ENCODE measurements around the gene INPP5D. TPM values are rescaled to one million over a fixed set of nuclear protein-coding genes. Genes with fewer than 3 reads are reported as not detected.
A peak's percentile ranks its signal among the peaks of the same experiment; 100 is the strongest.

The INPP5D gene
- total and polyA plus RNA-seq, 3 experiments from 2014 or later, result 49.3 to 146 (median 51.0) TPM

GRCh38 chr2:233145726-233146125 is 85.6 kb downstream of the INPP5D start:
- H3K4me3 ChIP-seq (ENCODE audit: low read length), result no peak overlapping the region
- CTCF ChIA-PET, result no interaction called here
- H3K36me3 Mint-ChIP-seq, result peaks cover 42 to 99% (median 43%) of the 10 kb centered on the region in 3 donors

GRCh38 chr2:233146194-233146593 is 86.1 kb downstream of the INPP5D start:
- Histone ChIP-seq H3K9me3 (ENCODE audit: low read length) (no peaks in the 10 kb centered on the region), H3K27me3 (ENCODE audit: insufficient read depth, low read length, poor library complexity, severe bottlenecking) (no peaks in the 10 kb centered on the region), H3K36me3 (ENCODE audit: insufficient read depth, low read length) (peaks cover 74% of the 10 kb centered on the region), H3K4me3 (ENCODE audit: low read length) (no peak overlapping the region), H3K27ac (ENCODE audit: low read depth, low read length) (no peak overlapping the region), H3K4me1 (ENCODE audit: insufficient read depth, low read length) (peaks cover 19% of the 10 kb centered on the region)
- Mint-ChIP-seq H3K4me3 (no peak overlapping the region), H3K36me3 (peaks cover 44 to 98% (median 45%) of the 10 kb centered on the region in 3 donors), H3K4me1 (peaks cover 31 to 41% (median 36%) of the 10 kb centered on the region in 3 donors), H3K27me3 (peaks cover 0 to 1% of the 10 kb centered on the region in 2 donors), H3K9me3 (no peaks in the 10 kb centered on the region), H3K27ac (peak overlapping the region in 2 of 8 donors; percentile 12 to 38)
- no peak for DNase-seq
- CTCF ChIA-PET, result no interaction called here
- POLR2A ChIA-PET, result no interaction called here

More at GRCh38 chr2:233145726-233146125, 85.6 kb downstream of the INPP5D start:
- Histone ChIP-seq H3K27me3 (ENCODE audit: insufficient read depth, low read length, poor library complexity, severe bottlenecking) (no peaks in the 10 kb centered on the region), H3K9me3 (ENCODE audit: low read length) (no peaks in the 10 kb centered on the region), H3K36me3 (ENCODE audit: insufficient read depth, low read length) (peaks cover 74% of the 10 kb centered on the region), H3K27ac (ENCODE audit: low read depth, low read length) (no peak overlapping the region), H3K4me1 (ENCODE audit: insufficient read depth, low read length) (peaks cover 24% of the 10 kb centered on the region)
- Mint-ChIP-seq H3K4me3 (peak overlapping the region in 1 of 7 donors; percentile 34), H3K27me3 (peaks cover 0 to 1% of the 10 kb centered on the region in 2 donors), H3K9me3 (no peaks in the 10 kb centered on the region), H3K4me1 (peaks cover 36 to 46% (median 40%) of the 10 kb centered on the region in 3 donors), H3K27ac (peak overlapping the region in 3 of 8 donors; percentile 42 to 60 (median 46))
- no peak for DNase-seq
- POLR2A ChIA-PET, result no interaction called here

GRCh38 chr2:233147136-233147828 is 87.1 kb downstream of the INPP5D start:
- H3K9me3 ChIP-seq (ENCODE audit: low read length), result no peaks in the 10 kb centered on the region
- Mint-ChIP-seq H3K27me3 (peaks cover 0 to 1% of the 10 kb centered on the region in 2 donors), H3K4me1 (peaks cover 20 to 35% (median 26%) of the 10 kb centered on the region in 3 donors), H3K27ac (peak overlapping the region in 3 of 8 donors; percentile 12 to 33 (median 27)), H3K4me3 (no peak overlapping the region), H3K36me3 (peaks cover 44 to 98% (median 45%) of the 10 kb centered on the region in 3 donors), H3K9me3 (no peaks in the 10 kb centered on the region)
- no peak overlapping the region for H3K27ac ChIP-seq (ENCODE audit: low read depth, low read length)
- peaks cover 85% of the 10 kb centered on the region for H3K36me3 ChIP-seq (ENCODE audit: insufficient read depth, low read length)
- CTCF ChIA-PET, result no interaction called here
- peaks cover 11% of the 10 kb centered on the region for H3K4me1 ChIP-seq (ENCODE audit: insufficient read depth, low read length)
- POLR2A ChIA-PET, result no interaction called here
- H3K4me3 ChIP-seq (ENCODE audit: low read length), result no peak overlapping the region
- DNase-seq, result no peak
- no peaks in the 10 kb centered on the region for H3K27me3 ChIP-seq (ENCODE audit: insufficient read depth, low read length, poor library complexity, severe bottlenecking)

- Histone ChIP-seq H3K9me3 (ENCODE audit: low read length) (no peaks in the 10 kb centered on the region), H3K4me1 (ENCODE audit: insufficient read depth, low read length) (peaks cover 6% of the 10 kb centered on the region), H3K36me3 (ENCODE audit: insufficient read depth, low read length) (peaks cover 86% of the 10 kb centered on the region), H3K27ac (ENCODE audit: low read depth, low read length) (no peak overlapping the region), H3K27me3 (ENCODE audit: insufficient read depth, low read length, poor library complexity, severe bottlenecking) (no peaks in the 10 kb centered on the region), H3K4me3 (ENCODE audit: low read length) (no peak overlapping the region)
- no peak for DNase-seq
- no peaks in the 10 kb centered on the region for H3K9me3 Mint-ChIP-seq
- H3K27me3 Mint-ChIP-seq, result peaks cover 0 to 1% of the 10 kb centered on the region in 2 donors
- peaks cover 47 to 98% (median 48%) of the 10 kb centered on the region in 3 donors for H3K36me3 Mint-ChIP-seq
- no peak overlapping the region for H3K4me3 Mint-ChIP-seq
- H3K27ac Mint-ChIP-seq, result peak overlapping the region in 3 of 8 donors; percentile 4 to 86 (median 75)
- ChIA-PET POLR2A (no interaction called here), CTCF (no interaction called here)
- peaks cover 19 to 34% (median 25%) of the 10 kb centered on the region in 3 donors for H3K4me1 Mint-ChIP-seq
Measured at GRCh38 chr2:233147829-233148167, 87.7 kb downstream of the INPP5D start.

- no peaks in the 10 kb centered on the region for H3K9me3 Mint-ChIP-seq
- no peak overlapping the region for H3K4me3 Mint-ChIP-seq
- peaks cover 0 to 1% of the 10 kb centered on the region in 2 donors for H3K27me3 Mint-ChIP-seq
- CTCF ChIA-PET, result no interaction called here
- peaks cover 48 to 98% (median 52%) of the 10 kb centered on the region in 3 donors for H3K36me3 Mint-ChIP-seq
- Histone ChIP-seq H3K27me3 (ENCODE audit: insufficient read depth, low read length, poor library complexity, severe bottlenecking) (no peaks in the 10 kb centered on the region), H3K4me3 (ENCODE audit: low read length) (no peak overlapping the region), H3K9me3 (ENCODE audit: low read length) (no peaks in the 10 kb centered on the region), H3K4me1 (ENCODE audit: insufficient read depth, low read length) (peaks cover under 1% of the 10 kb centered on the region), H3K27ac (ENCODE audit: low read depth, low read length) (no peak overlapping the region), H3K36me3 (ENCODE audit: insufficient read depth, low read length) (peaks cover 89% of the 10 kb centered on the region)
- peaks cover 19 to 34% (median 22%) of the 10 kb centered on the region in 3 donors for H3K4me1 Mint-ChIP-seq
- H3K27ac Mint-ChIP-seq, result peak overlapping the region in 4 of 8 donors; percentile 4 to 86 (median 40)
- DNase-seq, result no peak
- POLR2A ChIA-PET, result no interaction called here
Measured at GRCh38 chr2:233148354-233148753, 88.2 kb downstream of the INPP5D start.

GRCh38 chr2:233152541-233152940 is 92.4 kb downstream of the INPP5D start:
- Mint-ChIP-seq H3K4me3 (no peak overlapping the region), H3K27me3 (peaks cover 0 to 2% of the 10 kb centered on the region in 2 donors), H3K27ac (peak overlapping the region in 3 of 8 donors; percentile 55 to 74 (median 66)), H3K4me1 (peaks cover 25 to 37% (median 32%) of the 10 kb centered on the region in 3 donors), H3K36me3 (peaks cover 35 to 94% (median 42%) of the 10 kb centered on the region in 3 donors), H3K9me3 (no peaks in the 10 kb centered on the region)
- H3K27ac ChIP-seq (ENCODE audit: low read depth, low read length), result no peak overlapping the region
- no peak overlapping the region for H3K4me3 ChIP-seq (ENCODE audit: low read length)
- H3K36me3 ChIP-seq (ENCODE audit: insufficient read depth, low read length), result peaks cover 59% of the 10 kb centered on the region
- ChIA-PET POLR2A (no interaction called here), CTCF (interaction anchor here (0.8 kb wide), 1 partner anchor 18 kb away, joined by 3 read pairs; no protein-coding TSS in a partner anchor)
- DNase-seq, result no peak
- no peaks in the 10 kb centered on the region for H3K9me3 ChIP-seq (ENCODE audit: low read length)
- no peaks in the 10 kb centered on the region for H3K4me1 ChIP-seq (ENCODE audit: insufficient read depth, low read length)
- no peaks in the 10 kb centered on the region for H3K27me3 ChIP-seq (ENCODE audit: insufficient read depth, low read length, poor library complexity, severe bottlenecking)

GRCh38 chr2:233153146-233153798 is 93.1 kb downstream of the INPP5D start:
- peaks cover 30 to 94% (median 36%) of the 10 kb centered on the region in 3 donors for H3K36me3 Mint-ChIP-seq
- Histone ChIP-seq H3K27ac (ENCODE audit: low read depth, low read length) (no peak overlapping the region), H3K4me3 (ENCODE audit: low read length) (no peak overlapping the region), H3K27me3 (ENCODE audit: insufficient read depth, low read length, poor library complexity, severe bottlenecking) (no peaks in the 10 kb centered on the region), H3K4me1 (ENCODE audit: insufficient read depth, low read length) (no peaks in the 10 kb centered on the region), H3K9me3 (ENCODE audit: low read length) (no peaks in the 10 kb centered on the region), H3K36me3 (ENCODE audit: insufficient read depth, low read length) (peaks cover 56% of the 10 kb centered on the region)
- DNase-seq, result no peak
- ChIA-PET POLR2A (no interaction called here), CTCF (no interaction called here)
- H3K27ac Mint-ChIP-seq, result peak overlapping the region in 7 of 8 donors; percentile 32 to 74 (median 55)
- H3K9me3 Mint-ChIP-seq, result no peaks in the 10 kb centered on the region
- H3K4me1 Mint-ChIP-seq, result peaks cover 22 to 37% (median 32%) of the 10 kb centered on the region in 3 donors
- H3K27me3 Mint-ChIP-seq, result peaks cover 0 to 2% of the 10 kb centered on the region in 2 donors
- peak overlapping the region in 1 of 7 donors; percentile 51 for H3K4me3 Mint-ChIP-seq

GRCh38 chr2:233156001-233156400 is 95.9 kb downstream of the INPP5D start:
- no peaks in the 10 kb centered on the region for H3K9me3 Mint-ChIP-seq
- peak overlapping the region in 1 of 7 donors; percentile 48 for H3K4me3 Mint-ChIP-seq
- no peak for DNase-seq
- H3K27ac ChIP-seq (ENCODE audit: low read depth, low read length), result no peak overlapping the region
- POLR2A ChIA-PET, result no interaction called here
- H3K4me1 Mint-ChIP-seq, result peaks cover 22 to 32% (median 30%) of the 10 kb centered on the region in 3 donors
- H3K27me3 Mint-ChIP-seq, result peaks cover 0 to 2% of the 10 kb centered on the region in 2 donors
- H3K27ac Mint-ChIP-seq, result peak overlapping the region; percentile 24 to 92 (median 76)
- peaks cover 18 to 94% (median 27%) of the 10 kb centered on the region in 3 donors for H3K36me3 Mint-ChIP-seq
- CTCF ChIA-PET, result no interaction called here
- H3K9me3 ChIP-seq (ENCODE audit: low read length), result no peaks in the 10 kb centered on the region
- no peaks in the 10 kb centered on the region for H3K27me3 ChIP-seq (ENCODE audit: insufficient read depth, low read length, poor library complexity, severe bottlenecking)
- H3K4me3 ChIP-seq (ENCODE audit: low read length), result no peak overlapping the region
- H3K36me3 ChIP-seq (ENCODE audit: insufficient read depth, low read length), result peaks cover 55% of the 10 kb centered on the region
- no peaks in the 10 kb centered on the region for H3K4me1 ChIP-seq (ENCODE audit: insufficient read depth, low read length)
